GM19372 (cell line): ENCODE measurements around the gene SPTBN1.
A peak's percentile ranks its signal among the peaks of the same experiment; 100 is the strongest.

Source experiments
- ATAC-seq: cut with Tn5 transposase; IDR thresholded peaks from one replicate; pipeline ENCODE4 v1.9.1; 2021; ENCODE audit warnings: mild to moderate bottlenecking, low read depth, moderate library complexity; ENCODE audit not compliant: unreplicated experiment

The SPTBN1 gene

DNA sequence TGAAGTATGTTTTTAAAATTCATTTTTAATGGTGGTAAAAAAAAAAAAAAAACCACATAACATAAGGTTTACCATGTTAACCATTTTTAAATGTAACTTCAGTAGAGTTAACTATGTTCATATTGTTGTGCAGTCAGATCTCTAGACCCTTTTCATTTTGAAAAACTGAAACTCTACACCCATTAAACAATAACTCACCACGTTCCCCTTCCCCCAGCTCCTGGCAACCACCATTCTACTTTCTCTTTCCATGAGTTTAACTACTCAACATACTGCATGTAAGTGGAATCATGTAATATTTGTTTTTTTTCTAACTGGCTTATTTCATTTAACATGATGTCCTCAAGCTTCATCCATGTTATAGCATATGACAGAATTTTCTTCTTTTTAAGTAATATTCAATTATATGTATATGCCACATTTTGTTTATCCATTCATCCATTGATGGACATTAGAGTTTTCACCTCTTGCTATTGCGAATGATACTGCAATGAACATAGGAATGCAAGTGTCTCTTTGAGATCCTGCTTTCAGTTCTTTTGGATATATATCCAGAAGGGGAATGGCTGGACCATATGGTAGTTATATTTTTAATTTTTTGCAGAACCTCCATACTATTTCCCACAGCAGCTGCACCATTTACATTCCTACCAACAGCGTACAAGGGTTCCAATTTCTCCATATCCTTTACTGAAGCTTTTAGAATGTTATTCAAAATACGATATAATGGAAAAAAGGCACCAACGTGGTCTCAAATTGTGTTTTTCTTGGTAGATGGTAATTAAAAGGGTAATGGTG is 91.0 kb downstream of the SPTBN1 start:
- no peak for ATAC-seq

DNA sequence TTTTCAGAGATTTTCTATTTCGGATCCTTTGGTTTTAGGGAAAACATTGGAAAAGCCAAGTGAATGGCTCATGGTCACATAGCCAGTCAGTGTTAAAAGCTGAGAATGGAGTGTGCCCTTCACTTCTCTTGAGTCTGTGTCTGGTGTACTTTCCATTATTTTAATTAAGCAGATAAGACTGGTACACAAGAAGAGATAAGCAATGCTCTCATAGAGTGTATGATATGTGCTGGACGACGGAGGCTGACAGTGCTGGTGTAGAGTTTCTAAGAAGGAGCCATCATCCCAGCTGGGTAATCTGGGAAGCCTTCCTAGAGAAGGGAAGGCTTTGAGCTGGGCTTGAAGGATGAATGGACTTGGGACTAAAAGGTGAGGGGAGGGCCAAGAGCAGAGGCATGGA is 93.3 kb downstream of the SPTBN1 start:
- ATAC-seq: no peak

DNA sequence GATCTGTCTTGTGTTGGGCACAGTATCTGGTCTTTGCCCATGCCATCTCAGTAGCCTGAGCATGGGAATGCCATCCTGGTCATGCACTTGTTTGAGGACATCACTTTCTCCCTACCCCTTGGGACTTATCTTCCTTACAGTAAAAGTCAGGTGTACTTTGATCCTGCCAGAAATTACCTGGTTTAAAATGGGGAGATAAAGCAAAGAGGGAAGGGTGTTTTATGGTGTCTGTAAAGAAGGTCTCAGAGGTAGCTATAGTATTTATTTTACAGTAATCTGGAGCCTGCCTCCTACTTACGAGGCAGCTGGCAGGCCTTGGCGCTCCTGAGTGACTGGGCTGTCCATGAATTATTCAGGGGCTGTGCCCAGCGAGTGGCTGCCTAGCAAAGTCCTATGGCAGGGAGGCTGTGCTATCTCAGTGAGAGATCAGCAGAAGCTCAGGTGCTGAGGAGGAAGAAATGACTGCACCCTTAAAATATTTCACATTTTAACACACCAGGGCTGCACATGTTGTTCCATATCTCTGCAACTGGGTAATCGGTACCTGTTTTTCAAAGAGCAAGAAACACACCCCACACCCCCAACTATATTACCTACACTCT is 93.9 kb downstream of the SPTBN1 start:
- no peak for ATAC-seq

DNA sequence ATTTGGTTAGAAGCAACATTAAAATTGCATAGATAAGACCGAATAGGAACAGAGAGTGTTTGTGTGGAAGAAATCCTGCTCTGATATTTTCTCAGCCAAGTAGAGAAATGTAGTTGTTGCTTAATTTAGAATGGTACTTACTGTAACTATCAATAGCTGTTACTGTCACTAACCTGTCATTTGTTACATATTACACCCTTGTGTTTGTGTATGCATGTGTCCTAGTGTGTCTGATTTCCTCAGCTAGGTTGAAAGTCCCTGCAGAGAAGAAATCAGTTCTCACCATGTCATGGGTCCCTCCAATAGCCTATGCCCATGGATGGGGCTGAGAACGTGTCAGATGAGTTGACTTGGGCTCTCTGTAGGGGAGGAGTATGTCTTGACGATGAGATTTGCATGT is 94.4 kb downstream of the SPTBN1 start:
- ATAC-seq: no peak

DNA sequence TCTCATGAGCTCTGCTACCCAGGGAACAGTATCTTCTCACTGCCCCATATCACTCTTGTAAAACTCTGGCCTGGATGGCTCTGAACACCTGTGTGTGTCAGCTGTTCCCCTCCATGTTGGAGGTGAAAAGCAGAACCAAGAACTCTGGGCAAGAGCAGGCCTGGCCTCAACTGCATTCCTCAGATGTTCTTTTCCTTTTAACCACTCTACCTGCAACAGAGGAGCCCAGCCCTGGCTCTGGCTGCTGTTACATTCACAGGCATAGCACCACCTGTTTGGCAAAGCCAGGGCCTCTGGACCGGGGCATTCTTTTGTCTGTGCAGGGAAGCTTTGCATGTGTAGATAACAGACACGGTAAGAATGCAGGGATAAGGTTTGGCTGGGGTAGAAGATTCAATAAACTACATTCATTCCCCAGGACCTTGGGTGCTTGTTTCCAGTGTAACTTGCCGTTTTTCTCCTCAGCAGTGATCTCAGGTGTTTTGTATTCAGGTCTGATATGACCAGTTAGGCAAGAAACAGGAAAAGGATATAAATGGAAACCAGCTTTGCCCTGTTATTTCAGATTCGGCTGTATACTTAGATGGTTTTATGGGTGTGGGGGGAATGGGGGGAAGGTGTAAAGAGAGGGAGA is 95.1 kb downstream of the SPTBN1 start:
- ATAC-seq: peak; percentile 59

DNA sequence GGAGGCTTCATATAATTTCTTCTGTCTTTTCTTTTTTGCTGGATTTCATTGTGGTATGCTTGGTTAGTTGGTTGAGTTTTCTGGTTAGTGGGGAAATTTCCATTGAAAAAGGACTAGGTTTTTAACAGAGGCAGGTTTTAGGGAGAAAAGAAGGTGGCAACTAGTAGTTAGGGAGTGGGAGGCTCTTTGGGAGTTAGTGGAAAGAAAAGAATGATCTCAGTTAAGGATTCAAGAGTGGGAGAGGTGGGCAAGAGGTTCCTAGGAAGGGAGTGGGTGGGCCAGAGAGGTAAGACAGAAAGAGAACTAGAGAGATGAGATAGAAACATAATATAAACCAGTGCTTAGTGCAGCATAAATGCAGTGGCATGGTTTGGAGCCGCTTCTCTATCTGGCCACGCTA is 96.9 kb downstream of the SPTBN1 start:
- no peak for ATAC-seq

DNA sequence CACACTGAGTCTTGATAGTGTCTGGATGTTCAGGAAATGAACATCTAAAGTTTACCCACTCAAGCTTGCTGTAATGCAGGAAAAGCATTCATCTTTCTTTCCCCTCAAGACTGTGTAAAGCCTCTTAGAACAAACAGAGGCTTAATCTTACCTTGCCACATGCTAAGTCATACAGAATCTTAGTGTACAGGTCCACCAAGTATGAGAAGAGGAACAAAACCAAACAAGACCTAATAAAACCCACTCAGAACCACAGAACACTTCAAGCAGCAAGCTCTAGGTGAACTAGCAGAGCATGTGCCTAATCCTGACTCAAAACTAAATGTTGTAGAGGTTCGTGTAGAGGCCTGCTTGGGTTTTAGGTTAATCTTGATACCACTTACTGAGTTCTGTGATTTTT is 97.6 kb downstream of the SPTBN1 start:
- no peak for ATAC-seq

DNA sequence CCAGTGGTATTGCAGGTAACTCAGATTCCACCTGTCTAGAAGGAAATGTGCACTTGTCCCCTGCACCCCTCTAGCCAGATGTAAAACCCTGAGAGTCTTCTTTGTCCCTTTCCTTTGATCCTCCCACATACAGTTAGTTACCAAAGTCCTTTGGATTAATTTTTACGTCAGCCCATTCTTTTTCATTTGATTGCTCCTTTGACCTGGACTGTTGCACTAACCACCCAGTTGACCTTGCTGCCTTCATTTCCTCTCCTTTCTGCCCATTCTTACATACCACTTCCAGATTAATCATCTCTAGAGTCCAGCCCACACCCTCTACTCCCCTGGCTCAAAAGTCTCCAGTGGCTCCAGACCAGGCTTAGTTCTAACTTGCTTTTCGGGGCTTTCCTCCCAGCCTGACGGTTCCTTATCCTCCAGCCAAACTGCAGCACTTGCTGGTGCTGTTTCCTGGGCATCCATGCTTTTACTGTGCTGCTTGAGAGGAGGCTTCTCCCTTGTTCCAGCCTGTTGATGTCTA is 99.3 kb downstream of the SPTBN1 start:
- no peak for ATAC-seq

DNA sequence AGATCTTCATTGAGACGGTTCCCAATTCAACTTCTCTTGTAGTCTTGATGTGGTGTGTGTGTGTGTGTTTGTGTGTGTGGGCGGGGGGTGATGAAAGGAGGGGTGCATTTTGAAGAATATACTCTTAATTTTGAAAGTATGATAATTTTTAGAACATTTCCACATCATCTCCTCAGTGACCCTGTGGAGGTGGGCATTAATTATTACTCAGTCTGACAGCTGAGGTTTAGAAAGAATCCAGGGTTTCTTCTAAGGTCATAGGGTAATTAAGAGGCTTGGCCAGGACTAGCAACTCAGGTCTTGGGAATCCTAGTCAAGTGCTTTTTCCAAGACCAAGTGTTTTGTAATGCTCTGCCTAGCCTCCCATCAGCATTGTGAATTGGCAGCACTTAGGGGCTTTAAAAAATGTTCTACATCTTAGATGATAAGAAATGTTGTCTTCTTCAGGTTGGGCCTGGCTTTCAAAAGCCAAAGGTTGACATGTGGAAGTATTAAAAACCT is 100.5 kb downstream of the SPTBN1 start:
- no peak for ATAC-seq

DNA sequence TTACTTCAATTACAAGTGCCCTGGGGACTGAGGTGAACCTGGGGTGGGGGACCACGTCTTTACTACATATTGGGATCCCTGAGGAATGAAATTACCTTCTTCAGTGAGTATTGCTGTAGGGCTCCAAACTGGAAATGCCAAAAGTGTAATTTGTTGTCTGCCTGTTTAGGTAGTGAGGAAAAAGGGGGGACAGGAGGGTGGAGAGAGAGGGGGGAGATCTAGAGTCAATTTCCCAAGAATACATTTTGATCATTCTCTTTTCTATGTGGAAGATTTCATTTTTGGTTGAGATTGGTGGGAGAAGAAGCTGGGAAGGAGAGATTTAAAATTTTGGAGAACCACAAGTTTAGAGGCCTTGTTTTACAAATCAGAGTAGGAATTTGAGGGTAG is 101.1 kb downstream of the SPTBN1 start:
- no peak for ATAC-seq

DNA sequence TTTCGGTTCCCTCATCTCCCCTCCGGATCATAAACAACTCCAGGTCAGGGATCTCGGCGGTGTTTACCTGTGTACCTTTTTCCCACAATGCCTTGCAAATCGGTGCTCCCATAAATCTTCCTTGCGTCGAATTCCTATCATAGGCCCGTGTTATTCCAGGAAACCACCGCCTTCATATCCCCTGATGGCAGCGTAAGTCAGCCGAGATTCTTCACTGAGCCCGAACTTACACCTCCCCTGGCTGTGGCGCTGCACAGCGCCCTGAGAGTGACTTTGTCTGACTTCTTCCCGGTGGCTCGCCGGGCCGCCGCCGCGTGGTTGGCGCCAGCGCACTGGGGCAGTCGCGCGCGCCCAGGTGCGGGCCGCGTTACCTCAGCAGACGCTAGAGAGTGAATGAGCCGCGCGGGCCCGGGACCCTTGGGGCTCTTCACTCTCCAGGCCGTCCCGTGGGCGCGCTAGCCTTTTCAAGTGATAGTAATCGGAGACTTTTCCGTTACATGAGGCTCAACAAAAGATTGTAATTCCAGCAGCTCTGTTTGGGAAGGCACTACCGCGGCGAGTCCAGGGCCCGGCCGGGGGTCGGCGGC is 101.6 kb downstream of the SPTBN1 start:
- peak; percentile 44 for ATAC-seq

DNA sequence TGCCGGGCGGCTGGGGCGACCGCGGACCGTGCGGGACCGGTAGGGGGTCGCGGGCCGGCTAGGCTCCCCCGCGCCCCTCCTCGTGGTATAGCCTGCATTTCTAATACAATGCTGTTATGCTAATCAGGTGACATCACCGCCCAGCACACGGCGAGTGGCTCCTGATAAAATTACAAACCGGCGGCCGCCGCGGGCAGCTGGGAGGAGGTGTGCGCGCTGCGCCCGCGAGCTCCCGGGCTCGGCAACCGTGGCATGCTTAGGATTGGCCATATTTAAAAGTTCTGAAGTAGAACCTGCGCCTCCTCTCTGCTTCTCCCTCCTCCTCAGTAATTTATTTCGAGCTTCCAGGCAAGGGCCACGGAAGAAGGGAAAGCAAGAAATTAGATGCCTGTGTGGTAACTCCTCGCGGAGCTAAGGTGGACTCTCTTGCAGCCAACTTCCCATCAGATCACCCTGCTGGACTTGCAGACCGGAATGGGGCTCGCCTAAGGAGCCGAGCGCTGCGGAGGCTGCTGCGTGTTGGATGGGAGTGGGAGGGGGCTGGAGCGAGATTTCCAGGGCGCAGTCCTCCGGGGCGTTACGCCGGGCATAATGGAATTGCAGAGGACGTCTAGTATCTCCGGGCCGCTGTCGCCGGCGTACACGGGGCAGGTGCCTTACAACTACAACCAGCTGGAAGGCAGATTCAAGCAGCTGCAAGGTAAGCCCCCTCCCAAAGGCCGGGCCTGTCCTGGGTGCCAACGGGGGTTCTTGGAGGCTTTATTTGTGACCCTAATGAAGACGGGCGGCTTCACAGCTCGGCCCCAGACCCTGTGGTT is 102.3 kb downstream of the SPTBN1 start:
- ATAC-seq: peak; percentile 47

DNA sequence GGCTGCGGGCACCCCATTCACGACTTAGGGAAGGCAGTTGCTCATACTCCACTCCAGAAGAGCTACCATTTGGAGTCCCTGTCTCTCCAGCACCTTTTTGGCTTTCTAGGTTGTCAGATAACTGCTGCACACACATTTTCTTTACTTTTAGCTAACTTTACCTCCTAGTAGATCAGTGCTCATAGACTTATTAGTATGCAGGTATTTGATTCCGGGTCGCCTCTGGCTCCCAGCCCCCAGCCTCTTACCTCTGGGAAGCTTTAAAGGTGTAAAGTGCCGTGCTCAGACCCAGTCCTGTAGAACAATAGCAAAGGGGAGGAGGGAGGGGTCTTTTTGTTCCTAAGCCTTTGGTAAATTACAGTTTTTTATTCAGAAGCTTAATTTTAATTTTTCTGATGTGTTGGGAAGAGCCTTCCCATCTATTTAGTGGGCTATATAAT is 102.9 kb downstream of the SPTBN1 start:
- ATAC-seq: no peak

DNA sequence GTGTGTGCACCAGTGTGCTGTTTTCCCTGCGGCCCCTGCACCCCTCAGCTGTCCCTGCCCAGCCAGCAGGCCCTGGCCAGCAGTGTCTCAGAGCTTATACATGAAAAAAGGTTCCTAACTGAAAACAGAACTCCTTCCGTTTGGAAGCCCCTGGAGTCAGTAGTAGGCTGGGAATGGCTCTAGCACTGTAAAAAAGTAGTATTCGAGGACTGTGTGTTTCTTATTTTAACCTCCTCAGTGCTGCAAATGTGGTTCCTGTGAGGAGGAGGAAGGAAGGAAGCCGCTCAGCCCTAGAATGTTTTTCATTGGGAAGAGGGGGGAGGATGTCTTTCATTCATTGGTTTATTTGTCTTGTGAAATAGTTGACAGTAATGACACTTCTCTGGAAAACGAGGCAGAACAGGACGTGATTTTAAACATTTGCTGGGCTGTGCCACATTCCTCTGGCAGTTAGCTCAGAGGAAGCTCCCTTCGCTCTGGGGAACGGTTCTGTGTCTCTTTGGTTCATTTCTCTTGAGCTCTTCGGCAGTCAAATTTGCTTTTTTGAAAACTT is 103.5 kb downstream of the SPTBN1 start:
- no peak for ATAC-seq

DNA sequence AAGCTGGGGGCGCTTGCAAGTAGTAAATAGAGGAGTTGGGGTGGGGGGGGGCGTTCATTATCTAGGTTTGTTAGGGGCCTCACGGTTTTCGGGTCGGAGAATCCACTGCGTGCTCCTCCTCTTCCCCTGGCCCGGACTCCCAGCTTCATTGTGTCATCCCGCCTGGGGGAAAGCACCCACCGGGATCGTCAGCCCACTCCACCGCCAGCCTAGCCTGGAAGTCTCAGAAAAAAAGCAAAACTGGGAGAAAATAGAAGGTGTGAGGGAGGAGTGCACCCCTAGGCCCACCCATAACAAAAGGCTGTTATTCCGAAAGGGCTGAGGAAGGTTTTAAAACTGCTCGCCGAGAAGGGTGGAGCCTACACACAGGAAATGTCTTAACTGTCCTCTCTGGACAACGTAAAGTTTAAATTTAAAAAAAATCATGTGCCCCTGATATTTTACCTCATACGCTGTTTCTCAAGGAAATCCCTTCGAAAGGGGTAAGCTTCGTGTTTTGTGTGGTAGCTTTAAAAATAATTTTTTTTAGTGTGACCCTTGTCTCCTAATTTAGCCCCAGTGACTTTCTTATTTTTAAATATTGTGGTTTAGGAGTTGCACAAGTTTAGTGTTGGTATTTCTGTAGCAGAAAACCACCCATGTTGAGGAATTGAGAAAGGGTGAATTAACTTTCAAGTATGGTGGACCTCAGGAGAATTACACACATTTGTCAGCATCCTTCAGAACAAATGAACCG is 104.2 kb downstream of the SPTBN1 start:
- peak; percentile 40 for ATAC-seq

DNA sequence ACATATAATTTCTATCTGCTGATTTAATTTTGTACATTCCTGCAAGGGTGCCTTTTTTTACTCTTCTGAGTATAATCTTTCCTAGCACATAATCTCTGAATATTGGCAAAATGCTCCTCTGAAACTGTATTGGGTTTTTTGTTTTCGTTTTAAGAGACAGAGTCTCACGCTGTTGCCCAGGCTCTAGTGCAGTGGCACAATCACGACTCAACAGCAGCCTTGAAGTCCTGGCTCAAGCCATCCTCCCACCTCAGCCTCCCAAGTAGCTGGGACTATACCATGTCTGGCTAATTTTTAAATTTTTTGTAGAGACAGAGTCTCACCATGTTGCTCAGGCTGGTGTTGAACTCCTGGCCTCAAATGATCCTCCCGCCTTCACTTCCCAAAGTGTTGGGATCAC is 104.9 kb downstream of the SPTBN1 start:
- ATAC-seq: no peak

DNA sequence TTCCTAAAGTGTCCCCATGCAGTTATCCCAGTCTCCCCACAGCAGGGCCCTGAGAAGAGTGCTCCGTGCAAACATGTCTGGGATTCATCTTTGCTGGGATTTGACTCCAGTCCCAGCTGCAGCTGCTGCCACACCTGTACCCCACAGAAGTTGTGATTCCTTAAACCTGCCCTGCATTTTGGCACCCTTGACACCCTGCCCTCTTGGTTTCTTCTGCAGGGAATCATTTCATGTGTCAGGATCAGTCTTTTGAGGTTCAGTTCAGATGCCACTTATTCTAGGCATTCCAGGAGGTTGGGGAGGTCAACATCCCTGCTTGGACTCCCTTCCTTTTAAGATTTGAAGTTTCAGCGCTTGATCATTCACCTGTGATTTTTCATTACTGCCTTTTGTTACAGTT is 108.3 kb downstream of the SPTBN1 start:
- ATAC-seq: no peak

DNA sequence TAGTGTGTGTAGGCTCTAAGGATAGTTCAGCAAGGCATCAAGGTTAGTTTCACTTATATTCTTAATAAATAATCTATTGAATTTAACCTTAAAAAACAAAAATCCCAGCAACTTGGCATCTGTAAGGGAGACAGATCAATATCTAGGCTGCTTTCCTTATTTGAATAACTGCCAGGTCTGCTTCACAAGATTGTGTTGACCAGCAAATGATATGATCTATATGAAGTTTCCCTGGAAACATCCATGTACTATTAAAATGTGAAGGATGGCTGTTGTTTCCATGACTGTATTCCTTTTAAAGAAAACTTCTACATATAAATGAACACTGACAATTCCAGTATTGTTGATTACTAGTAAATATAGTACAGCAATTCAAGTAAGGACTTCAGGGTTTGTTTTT is 109.4 kb downstream of the SPTBN1 start:
- no peak for ATAC-seq

DNA sequence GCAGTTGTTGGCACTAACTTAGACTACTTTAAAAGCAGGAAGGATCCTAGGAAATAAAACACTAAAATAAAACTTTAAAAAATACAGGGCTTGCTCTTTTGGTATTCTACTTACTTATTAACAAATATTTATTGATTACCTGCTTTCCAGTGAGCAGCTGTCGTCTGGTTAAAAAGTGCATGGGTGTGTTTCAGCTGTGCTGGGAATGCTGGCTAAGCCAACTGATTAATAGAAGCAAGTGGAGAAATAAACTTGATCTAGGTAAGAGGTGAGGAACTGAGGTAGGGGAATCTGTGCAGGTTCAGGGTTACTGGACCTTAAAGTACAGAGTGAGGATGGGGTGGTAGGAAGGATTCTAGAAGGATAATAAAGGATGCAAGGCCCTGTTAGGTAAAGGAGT is 110.8 kb downstream of the SPTBN1 start:
- ATAC-seq: no peak
